Loucy (cell line): Measurements from ENCODE around the gene TMEM181.
"Not testable (repeated sequence)": the region's sequence is repeated elsewhere in the genome, so short reads cannot be mapped to it uniquely, and the experiment has no call there.

Experiments used
- H2AFZ ChIP-seq: fragments of 200-600 bp; sonication (generic); 2 replicates; pipeline ENCODE4 v1.6.0; 2016; ENCODE audit warnings: antibody characterized with exemption, mild to moderate bottlenecking, low read length, moderate library complexity
- H3F3A ChIP-seq: fragments of 200-600 bp; 2 replicates; pipeline ENCODE4 v1.6.0; 2016; ENCODE audit warnings: antibody characterized with exemption, low read depth, mild to moderate bottlenecking
- H3K27me3 ChIP-seq: fragments of 200-600 bp; sonication (generic); 2 replicates; pipeline ENCODE4 v1.6.1; 2014; ENCODE audit warnings: low read length, mild to moderate bottlenecking; ENCODE audit not compliant: insufficient read depth, poor library complexity, severe bottlenecking
- H3K36me3 ChIP-seq: fragments of 200-600 bp; sonication (generic); 2 replicates; pipeline ENCODE4 v1.6.1; 2016; ENCODE audit warnings: low read length; ENCODE audit not compliant: insufficient read depth
- H3K4me1 ChIP-seq: fragments of 200-600 bp; sonication (generic); 2 replicates; pipeline ENCODE4 v1.5.1; 2014; ENCODE audit warnings: low read length, mild to moderate bottlenecking; ENCODE audit not compliant: insufficient read depth, poor library complexity, severe bottlenecking
- H3K4me2 ChIP-seq: fragments of 200-600 bp; sonication (generic); 2 replicates; pipeline ENCODE4 v1.6.0; 2014; ENCODE audit warnings: antibody characterized with exemption, low read length, low read depth, mild to moderate bottlenecking; ENCODE audit not compliant: poor library complexity, severe bottlenecking
- H3K4me3 ChIP-seq: fragments of 200-600 bp; sonication (generic); 2 replicates; pipeline ENCODE4 v1.5.1; 2014; ENCODE audit warnings: low read length, mild to moderate bottlenecking, mixed read lengths; ENCODE audit not compliant: poor library complexity, severe bottlenecking
- H3K79me2 ChIP-seq: fragments of 200-600 bp; sonication (generic); 2 replicates; pipeline ENCODE4 v1.6.1; 2014; ENCODE audit warnings: low read length; ENCODE audit not compliant: insufficient read depth
- H3K9ac ChIP-seq: fragments of 200-600 bp; sonication (generic); 2 replicates; pipeline ENCODE4 v1.6.0; 2014; ENCODE audit warnings: mild to moderate bottlenecking, low read depth, low read length, moderate library complexity; ENCODE audit not compliant: poor library complexity, severe bottlenecking
- H3K9me2 ChIP-seq: fragments of 200-600 bp; sonication (generic); replicated peaks from 2 replicates; pipeline ENCODE4 v1.6.1; 2016; ENCODE audit warnings: low read depth, low read length, mixed read lengths
- H3K9me3 ChIP-seq: fragments of 200-600 bp; sonication (generic); 2 replicates; pipeline ENCODE4 v1.6.1; 2014; ENCODE audit warnings: mild to moderate bottlenecking, antibody characterized with exemption, low read length, low read depth; ENCODE audit not compliant: insufficient read depth
- H4K20me1 ChIP-seq: fragments of 200-600 bp; sonication (generic); 2 replicates; pipeline ENCODE4 v1.6.0; 2014; ENCODE audit warnings: antibody characterized with exemption, low read length, mild to moderate bottlenecking; ENCODE audit not compliant: insufficient read depth, poor library complexity, severe bottlenecking
- EZH2phosphoT487 ChIP-seq: fragments of 200-600 bp; IDR thresholded peaks from 2 replicates; pipeline ENCODE4 v1.6.1; 2018; ENCODE audit warnings: antibody characterized with exemption, mild to moderate bottlenecking, moderate library complexity, borderline replicate concordance
- TF ChIP-seq, protein P1 (sequence below): fragments of 200-600 bp; sonication (generic); conservative IDR thresholded peaks from 2 replicates; pipeline ENCODE4 v1.5.1; 2014; ENCODE audit warnings: mild to moderate bottlenecking, antibody characterized with exemption, low read length

Gene TMEM181

DNA sequence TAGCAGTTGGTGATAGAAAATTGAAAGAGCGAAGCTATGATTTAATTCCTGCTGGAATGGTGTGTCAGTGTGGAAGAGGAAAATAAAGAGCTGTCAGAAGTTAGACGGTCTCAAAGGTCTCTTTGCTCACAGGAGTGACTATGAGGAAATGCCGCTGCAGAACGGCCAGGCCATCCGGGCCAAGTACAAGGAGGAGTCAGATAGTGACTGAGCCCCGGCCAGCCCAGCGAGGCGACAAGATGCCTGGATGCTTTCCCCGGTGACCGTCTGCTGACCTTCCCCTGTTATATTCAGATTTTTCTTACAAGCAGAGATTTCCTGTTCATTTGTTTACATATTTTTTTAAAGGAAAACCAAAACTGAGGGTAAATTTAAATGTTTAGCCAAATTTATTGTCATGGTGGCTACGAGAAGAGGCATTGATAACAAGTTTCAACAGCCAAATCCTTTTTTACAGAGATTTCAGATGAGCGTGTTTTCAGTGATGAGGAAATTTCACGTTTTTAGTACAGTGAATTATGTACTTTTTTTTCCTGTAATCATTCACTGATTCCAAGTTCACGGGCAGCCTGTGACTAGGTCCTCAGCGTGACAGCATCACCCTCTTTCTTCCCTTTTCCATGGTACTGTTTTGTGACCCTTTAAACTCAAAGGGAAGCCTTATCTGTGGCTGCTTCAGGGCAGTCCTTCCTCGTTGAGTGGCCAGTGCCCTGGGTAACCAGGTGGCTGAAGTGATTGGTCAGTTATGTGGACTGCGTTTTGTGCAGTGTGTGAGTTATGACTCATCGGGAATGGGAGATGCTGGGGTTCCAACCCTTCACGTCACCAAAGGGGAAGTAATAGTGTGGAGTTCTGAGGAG lies 72.0 kb downstream of the TMEM181 start:
- no peaks in the 10 kb centered on the region for H3K79me2 ChIP-seq
- TF ChIP-seq, protein P1, sequence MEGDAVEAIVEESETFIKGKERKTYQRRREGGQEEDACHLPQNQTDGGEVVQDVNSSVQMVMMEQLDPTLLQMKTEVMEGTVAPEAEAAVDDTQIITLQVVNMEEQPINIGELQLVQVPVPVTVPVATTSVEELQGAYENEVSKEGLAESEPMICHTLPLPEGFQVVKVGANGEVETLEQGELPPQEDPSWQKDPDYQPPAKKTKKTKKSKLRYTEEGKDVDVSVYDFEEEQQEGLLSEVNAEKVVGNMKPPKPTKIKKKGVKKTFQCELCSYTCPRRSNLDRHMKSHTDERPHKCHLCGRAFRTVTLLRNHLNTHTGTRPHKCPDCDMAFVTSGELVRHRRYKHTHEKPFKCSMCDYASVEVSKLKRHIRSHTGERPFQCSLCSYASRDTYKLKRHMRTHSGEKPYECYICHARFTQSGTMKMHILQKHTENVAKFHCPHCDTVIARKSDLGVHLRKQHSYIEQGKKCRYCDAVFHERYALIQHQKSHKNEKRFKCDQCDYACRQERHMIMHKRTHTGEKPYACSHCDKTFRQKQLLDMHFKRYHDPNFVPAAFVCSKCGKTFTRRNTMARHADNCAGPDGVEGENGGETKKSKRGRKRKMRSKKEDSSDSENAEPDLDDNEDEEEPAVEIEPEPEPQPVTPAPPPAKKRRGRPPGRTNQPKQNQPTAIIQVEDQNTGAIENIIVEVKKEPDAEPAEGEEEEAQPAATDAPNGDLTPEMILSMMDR = no peak
- TF ChIP-seq EZH2phosphoT487 = no peak
- H3K36me3 ChIP-seq = peaks cover 35% of the 10 kb centered on the region; the same call in 1 of the 2 replicates
- no peak overlapping the region for H2AFZ ChIP-seq
- H3K9ac ChIP-seq = no peak overlapping the region
- H3K4me1 ChIP-seq = peaks cover 10% of the 10 kb centered on the region
- H3K9me2 ChIP-seq = no peaks in the 10 kb centered on the region
- peaks cover 30% of the 10 kb centered on the region for H3K27me3 ChIP-seq
- H3K4me3 ChIP-seq = no peak overlapping the region
- H3K4me2 ChIP-seq = no peak overlapping the region
- peaks cover 8% of the 10 kb centered on the region; the same call in 1 of the 2 replicates for H3F3A ChIP-seq
- H4K20me1 ChIP-seq = peaks cover 35% of the 10 kb centered on the region
- no peaks in the 10 kb centered on the region for H3K9me3 ChIP-seq

DNA sequence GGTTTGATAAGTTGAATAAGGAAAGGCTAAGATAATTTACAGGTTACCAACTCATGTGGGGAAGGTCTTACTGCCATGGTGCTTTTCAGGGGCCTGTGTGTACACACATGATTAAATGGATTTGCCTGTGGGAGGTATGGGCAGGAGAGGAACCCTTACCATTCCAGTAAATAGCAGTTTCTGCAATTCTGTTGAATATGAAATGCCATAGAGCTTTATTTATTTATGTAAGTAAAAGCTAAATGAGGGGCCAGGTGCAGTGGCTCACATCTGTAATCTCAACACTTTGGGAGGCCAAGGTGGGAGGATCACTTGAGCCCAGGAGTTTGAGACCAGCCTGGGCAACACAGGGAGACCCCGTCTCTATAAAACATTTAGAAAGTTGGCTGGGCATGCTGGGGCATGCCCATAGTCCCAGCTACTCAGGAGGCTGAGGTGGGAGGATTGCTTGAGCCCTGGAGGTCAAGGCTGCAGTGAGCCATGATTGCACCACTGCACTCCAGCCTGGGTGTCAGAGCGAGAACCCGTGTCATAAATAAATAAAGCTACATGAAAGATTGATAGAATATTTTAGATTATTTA lies 72.7 kb downstream of the TMEM181 start:
- peaks cover 10% of the 10 kb centered on the region for H3K4me1 ChIP-seq
- not testable (repeated sequence) for H3K4me3 ChIP-seq, H3K9me2 ChIP-seq, H3K9me3 ChIP-seq, H3K79me2 ChIP-seq, H3K4me2 ChIP-seq, H2AFZ ChIP-seq, H3F3A ChIP-seq, H3K9ac ChIP-seq
- H3K36me3 ChIP-seq = peaks cover 30% of the 10 kb centered on the region; the same call in 1 of the 2 replicates
- H3K27me3 ChIP-seq = peaks cover 37% of the 10 kb centered on the region
- H4K20me1 ChIP-seq = peaks cover 35% of the 10 kb centered on the region

DNA sequence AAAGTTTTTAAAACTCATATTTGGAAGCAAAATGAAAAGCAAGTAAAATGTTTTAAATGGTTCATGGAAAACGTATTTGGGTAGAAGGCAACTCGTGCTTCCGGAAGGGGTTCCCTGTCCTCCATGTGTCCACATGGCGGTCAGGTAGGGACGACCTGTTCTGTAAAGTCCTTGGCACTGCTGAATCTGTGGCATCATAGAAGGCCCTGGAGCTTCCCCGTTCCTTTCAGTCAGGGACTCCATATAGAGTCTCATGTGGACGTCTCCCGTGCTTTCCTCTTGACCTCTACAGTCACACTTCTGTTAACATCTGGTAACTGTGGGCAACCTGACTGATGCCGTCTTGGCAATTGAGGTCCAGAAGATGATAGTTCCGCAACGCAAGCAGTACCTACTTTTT lies 73.2 kb downstream of the TMEM181 start:
- H2AFZ ChIP-seq = no peak overlapping the region
- H4K20me1 ChIP-seq = peaks cover 35% of the 10 kb centered on the region
- H3K4me3 ChIP-seq = no peak overlapping the region
- H3K36me3 ChIP-seq = peaks cover 29% of the 10 kb centered on the region; the same call in 1 of the 2 replicates
- H3K27me3 ChIP-seq = peaks cover 42% of the 10 kb centered on the region
- H3K4me2 ChIP-seq = no peak overlapping the region
- H3K9me2 ChIP-seq = no peaks in the 10 kb centered on the region
- no peak overlapping the region for H3K9ac ChIP-seq
- peaks cover 8% of the 10 kb centered on the region; the same call in 1 of the 2 replicates for H3F3A ChIP-seq
- H3K79me2 ChIP-seq = no peaks in the 10 kb centered on the region
- no peaks in the 10 kb centered on the region for H3K9me3 ChIP-seq
- H3K4me1 ChIP-seq = peaks cover 10% of the 10 kb centered on the region
- TF ChIP-seq, protein P1 = no peak
- no peak for TF ChIP-seq EZH2phosphoT487
